Small intestine (tissue), 16 donors: ENCODE results near the gene SUCNR1. TPM values are rescaled to one million over a fixed set of nuclear protein-coding genes. Genes with fewer than 3 reads are reported as not detected.

ENCODE experiments used
- DNase-seq, 2 donors: peaks; one replicate each; pipeline versions ENCODE4 v3.0.0 to v3.0.0-alpha.2; 2013
- FAIRE-seq: peaks from 2 replicates; lab custom pipeline; 2012; peaks lifted over from hg19 to GRCh38; lab: Jason Lieb, UNC
- H3K27ac ChIP-seq, 3 donors: one replicate each; pipeline ENCODE4 v1.5.1; 2013; ENCODE audit warnings: low read length in 2 of 3, mild to moderate bottlenecking in 2 of 3, control low read depth in 1 of 3, inconsistent platforms in 1 of 3, low read depth in 1 of 3, moderate library complexity in 1 of 3
- H3K27me3 ChIP-seq, 3 donors: one replicate each; pipeline ENCODE4 v1.6.1; 2013; ENCODE audit warnings: low read length in 3 of 3, inconsistent platforms in 1 of 3; ENCODE audit not compliant: control insufficient read depth in 3 of 3, insufficient read depth in 3 of 3
- H3K36me3 ChIP-seq, 3 donors: one replicate each; pipeline ENCODE4 v1.6.1; 2013; ENCODE audit warnings: low read length in 3 of 3, inconsistent platforms in 1 of 3, low read depth in 1 of 3, mild to moderate bottlenecking in 1 of 3, moderate library complexity in 1 of 3; ENCODE audit not compliant: control insufficient read depth in 3 of 3, insufficient read depth in 2 of 3
- H3K4me1 ChIP-seq, 3 donors: one replicate each; pipeline ENCODE4 v1.6.1; 2013; ENCODE audit warnings: low read length in 2 of 3, inconsistent platforms in 1 of 3, low read depth in 1 of 3, mild to moderate bottlenecking in 1 of 3, moderate library complexity in 1 of 3; ENCODE audit not compliant: control insufficient read depth in 3 of 3, insufficient read depth in 2 of 3
- H3K4me3 ChIP-seq, 3 donors: one replicate each; pipeline ENCODE4 v1.5.1; 2013; ENCODE audit warnings: low read length in 3 of 3, control low read depth in 1 of 3, inconsistent platforms in 1 of 3, low read depth in 1 of 3, mild to moderate bottlenecking in 1 of 3, moderate library complexity in 1 of 3
- H3K9me3 ChIP-seq, 2 donors: one replicate each; pipeline ENCODE4 v1.6.1; 2013; ENCODE audit warnings: low read depth in 1 of 2, low read length in 1 of 2; ENCODE audit not compliant: control insufficient read depth in 2 of 2, insufficient read depth in 1 of 2
- WGBS, 3 donors: extraction: QIAGEN DNeasy Blood & Tissue Kit; methylation state at CpG; one replicate each; pipeline ENCODE4 v1.1.7; 2013; 5-methylcytosine and 5-hydroxymethylcytosine counted together
- long read RNA-seq, 10 donors: transcript quantifications; one replicate each; lab custom pipeline, GENCODE V29; 2026
- polyA plus RNA-seq, 4 donors: library from polyadenylated mRNA; stranded (reverse) in 3 of 4; unstranded in 1 of 4; fragments of 200-250 nt in 3 of 4; fragments of 120-200 nt in 1 of 4; gene quantifications; one replicate each; pipeline versions ENCODE4 v1.2.1 to v1.2.3, GENCODE V29; 2013
- donor health status: healthy with polysubstance abuse.
- donor health status: control.
- donor health status: control.
- donor health status: Bipolar disorder and iron deficiency.
- donor health status: healthy.

The SUCNR1 gene, protein sequence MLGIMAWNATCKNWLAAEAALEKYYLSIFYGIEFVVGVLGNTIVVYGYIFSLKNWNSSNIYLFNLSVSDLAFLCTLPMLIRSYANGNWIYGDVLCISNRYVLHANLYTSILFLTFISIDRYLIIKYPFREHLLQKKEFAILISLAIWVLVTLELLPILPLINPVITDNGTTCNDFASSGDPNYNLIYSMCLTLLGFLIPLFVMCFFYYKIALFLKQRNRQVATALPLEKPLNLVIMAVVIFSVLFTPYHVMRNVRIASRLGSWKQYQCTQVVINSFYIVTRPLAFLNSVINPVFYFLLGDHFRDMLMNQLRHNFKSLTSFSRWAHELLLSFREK
- polyA plus RNA-seq, result under 1 TPM; 0.22 to 0.89 (median 0.36) TPM
- long read RNA-seq, donor 1, result 0 reads
- long read RNA-seq, donor 2, result 0 reads
- long read RNA-seq, donor 3, result 0 reads
- long read RNA-seq, donor 4, result 0 reads
- long read RNA-seq, donor 5, result 0 reads
- long read RNA-seq, donor 6, result 0 reads
- long read RNA-seq, donor 7, result 0 reads
- long read RNA-seq, donor 8, result 0 reads
- long read RNA-seq, donor 9, result 0 reads
- long read RNA-seq, donor 10, result 0 reads

DNA sequence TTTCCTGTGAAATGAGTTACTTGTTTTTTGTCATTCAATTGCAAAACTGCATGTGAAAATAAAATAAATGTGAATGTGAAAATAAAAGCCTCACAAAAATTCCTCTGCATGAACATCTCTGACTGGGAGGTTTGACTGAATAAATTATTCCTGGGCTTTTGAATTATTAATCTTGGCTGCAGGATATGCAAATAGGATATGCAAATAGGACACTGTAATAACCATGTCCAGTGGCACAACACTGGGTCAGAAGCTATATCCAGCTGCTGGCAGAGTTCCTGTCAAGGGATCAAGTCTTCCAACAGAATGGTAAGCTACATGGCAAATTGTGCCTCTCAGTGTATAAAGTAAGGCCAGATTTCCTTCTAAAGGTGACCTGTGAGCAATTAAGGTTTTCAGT, at the start of gene SUCNR1:
Gene SUCNR1, plus strand, starts transcription at position 246 of the 400 bp plus-strand sequence. CDS start 6,250 bp downstream, outside the sequence.
- H3K36me3 ChIP-seq, result no peaks in the 10 kb centered on the region
- H3K27me3 ChIP-seq, result no peaks in the 10 kb centered on the region
- no peaks in the 10 kb centered on the region for H3K9me3 ChIP-seq
- FAIRE-seq (no peak), DNase-seq (no peak)
- H3K4me1 ChIP-seq, result peaks cover 0 to 2% (median 0%) of the 10 kb centered on the region in 3 donors
- no peak within 1 kb of the TSS for H3K27ac ChIP-seq
- H3K4me3 ChIP-seq, result no peak within 1 kb of the TSS

DNA sequence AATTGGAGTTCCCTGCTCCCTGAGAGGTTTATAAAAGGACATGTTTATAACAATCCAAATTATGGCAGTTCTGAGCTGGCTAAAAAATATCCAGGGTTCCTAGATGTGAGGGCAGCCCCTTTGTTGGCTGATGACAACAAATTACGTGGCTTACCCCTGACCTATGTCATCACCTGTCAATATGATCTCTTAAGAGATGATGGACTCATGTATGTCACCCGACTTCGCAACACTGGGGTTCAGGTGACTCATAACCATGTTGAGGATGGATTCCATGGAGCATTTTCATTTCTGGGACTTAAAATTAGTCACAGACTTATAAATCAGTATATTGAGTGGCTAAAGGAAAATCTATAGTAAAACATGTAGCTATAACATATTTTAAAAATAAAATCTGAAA, 45.6 kb upstream of the SUCNR1 start:
- FAIRE-seq, result no peak

DNA sequence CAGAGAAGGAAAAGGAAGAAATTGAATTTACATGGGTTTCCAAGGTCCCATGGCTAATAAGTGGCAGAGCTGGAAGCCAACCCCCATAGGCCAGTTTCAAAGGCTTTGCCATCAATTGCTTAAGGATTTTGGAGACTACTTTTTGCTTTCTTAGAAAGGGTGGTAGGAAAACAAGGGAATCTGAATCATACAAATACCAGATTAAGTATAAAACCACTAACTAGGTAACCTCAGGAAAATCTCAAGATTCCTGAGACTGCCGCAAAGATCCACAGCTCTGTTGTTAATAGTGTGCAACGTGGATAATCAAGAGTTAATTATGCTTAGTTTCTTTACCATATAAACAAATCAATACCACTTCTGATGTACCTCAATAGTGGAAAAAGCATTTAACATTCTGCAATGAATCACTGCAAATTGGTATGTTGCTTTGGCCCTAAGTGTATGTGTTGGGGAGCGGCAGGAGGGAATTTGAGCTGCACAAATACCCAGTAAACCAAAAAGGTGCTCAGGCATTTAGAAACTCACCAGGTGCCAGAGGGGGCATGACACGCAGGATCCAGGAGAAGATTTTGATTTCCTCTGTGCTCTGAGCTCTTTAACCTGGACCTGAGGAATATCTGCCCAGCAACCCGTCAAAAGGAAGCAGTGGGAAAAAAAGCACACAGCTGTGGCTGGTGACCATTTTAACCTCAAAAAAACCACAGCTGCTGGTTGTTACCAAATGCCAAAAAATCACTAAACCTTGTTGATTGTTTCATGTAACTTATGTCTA, 37.5 kb upstream of the SUCNR1 start:
- H3K4me1 ChIP-seq, result peaks cover 0 to 3% (median 0%) of the 10 kb centered on the region in 3 donors
- no peaks in the 10 kb centered on the region for H3K9me3 ChIP-seq
- DNase-seq (no peak), FAIRE-seq (no peak)
- H3K4me3 ChIP-seq, result no peak overlapping the region
- WGBS, 3 donors, result 69 to 84% (median 76%) methylated on average over 5 of the region's 5 CpGs
- H3K27ac ChIP-seq, result no peak overlapping the region
- H3K27me3 ChIP-seq, result no peaks in the 10 kb centered on the region
- H3K36me3 ChIP-seq, result no peaks in the 10 kb centered on the region

More for the DNA sequence above, 45.6 kb upstream of the SUCNR1 start:
- Histone ChIP-seq H3K36me3 (peaks cover 0 to 3% (median 2%) of the 10 kb centered on the region in 3 donors), H3K9me3 (peaks cover 0 to 5% of the 10 kb centered on the region in 2 donors), H3K27me3 (no peaks in the 10 kb centered on the region), H3K4me3 (no peak overlapping the region), H3K4me1 (no peaks in the 10 kb centered on the region), H3K27ac (no peak overlapping the region)
- WGBS, 3 donors, result 88 to 94% (median 92%) methylated on average over 3 of the region's 3 CpGs
- no peak for DNase-seq

DNA sequence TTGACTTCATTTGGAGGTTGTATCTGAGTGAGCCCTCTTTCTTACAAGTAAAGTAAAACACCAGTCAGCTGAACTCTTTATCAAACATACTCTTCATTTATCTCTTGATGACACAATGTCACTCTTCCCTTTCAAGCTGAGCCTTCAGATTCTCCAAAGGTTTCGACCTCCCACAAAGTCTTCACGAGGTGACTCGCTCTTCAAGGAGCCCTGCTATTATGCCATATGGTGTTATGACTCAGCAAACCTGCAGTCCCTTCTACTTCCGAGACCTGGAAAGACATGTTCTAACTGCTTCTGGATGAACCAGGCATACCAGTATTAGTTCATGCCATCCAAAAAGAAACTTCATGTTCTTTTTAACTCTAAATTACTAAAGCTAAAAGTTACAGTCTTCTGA, 36.4 kb upstream of the SUCNR1 start:
- Histone ChIP-seq H3K4me1 (peaks cover 0 to 3% (median 0%) of the 10 kb centered on the region in 3 donors), H3K9me3 (no peaks in the 10 kb centered on the region), H3K27ac (no peak overlapping the region), H3K4me3 (no peak overlapping the region), H3K27me3 (no peaks in the 10 kb centered on the region), H3K36me3 (no peaks in the 10 kb centered on the region)
- whole genome bisulfite sequencing, 3 donors, result 31 to 53% (median 47%) methylated on average over 4 of the region's 4 CpGs
- DNase-seq (peak; percentile 59 to 66), FAIRE-seq (no peak)

DNA sequence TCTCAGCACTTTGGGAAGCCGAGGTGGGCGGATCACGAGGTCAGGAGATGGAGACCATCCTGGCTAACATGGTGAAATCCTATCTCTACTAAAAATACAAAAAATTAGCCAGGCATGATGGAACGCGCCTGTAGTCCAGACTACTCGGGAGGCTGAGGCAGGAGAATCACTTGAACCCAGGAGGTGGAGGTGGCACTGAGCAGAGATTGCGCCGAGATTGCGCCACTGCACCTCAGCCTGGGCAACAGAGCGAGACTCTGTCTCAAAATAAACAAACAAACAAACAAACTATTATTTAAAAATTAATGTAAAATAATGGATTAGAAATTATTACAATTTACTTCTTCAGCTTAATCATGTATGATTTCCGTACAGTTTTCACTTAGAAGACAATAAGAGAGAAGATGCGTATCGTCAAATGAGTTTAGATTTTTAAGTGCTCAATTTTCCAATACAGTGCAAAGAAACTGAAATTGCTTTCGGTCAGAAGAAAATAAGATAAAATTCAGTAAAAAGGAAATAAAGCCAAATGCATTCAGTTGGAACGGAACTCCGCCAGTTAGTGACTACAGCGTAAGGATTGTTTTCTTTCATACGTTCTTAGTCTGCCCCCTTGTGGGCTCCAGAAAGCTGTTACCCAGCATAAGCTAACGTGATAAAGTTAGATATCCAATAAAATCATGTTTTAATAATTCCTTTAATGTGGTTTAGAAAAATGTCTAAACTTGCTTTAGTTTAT, 34.7 kb upstream of the SUCNR1 start:
- peak; percentile 80 to 85 for DNase-seq
- FAIRE-seq, result peak; percentile 86
- Histone ChIP-seq H3K27me3 (no peaks in the 10 kb centered on the region), H3K36me3 (no peaks in the 10 kb centered on the region), H3K27ac (no peak overlapping the region), H3K4me3 (no peak overlapping the region), H3K4me1 (peaks cover 0 to 3% (median 0%) of the 10 kb centered on the region in 3 donors), H3K9me3 (no peaks in the 10 kb centered on the region)
- WGBS, 3 donors, result 53 to 58% (median 55%) methylated on average over 19 of the region's 19 CpGs

DNA sequence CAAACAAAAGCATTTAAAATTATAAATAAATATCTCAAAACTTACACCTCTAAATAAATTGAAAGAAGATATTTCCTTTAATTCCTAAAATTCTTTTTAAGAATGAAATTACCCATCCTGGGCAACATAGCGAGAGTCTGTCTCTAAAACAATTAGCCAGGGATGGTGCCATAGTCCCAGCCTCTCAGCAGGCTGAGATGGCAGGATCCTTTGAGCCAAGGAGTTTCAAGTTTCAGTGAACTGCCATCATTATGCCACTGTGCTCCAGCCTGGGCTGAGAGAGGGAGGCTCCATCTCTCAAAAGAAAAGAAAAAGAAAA, 34.2 kb upstream of the SUCNR1 start:
- 74 to 88% (median 81%) methylated on average over 1 of the region's 1 CpG for WGBS, 3 donors

DNA sequence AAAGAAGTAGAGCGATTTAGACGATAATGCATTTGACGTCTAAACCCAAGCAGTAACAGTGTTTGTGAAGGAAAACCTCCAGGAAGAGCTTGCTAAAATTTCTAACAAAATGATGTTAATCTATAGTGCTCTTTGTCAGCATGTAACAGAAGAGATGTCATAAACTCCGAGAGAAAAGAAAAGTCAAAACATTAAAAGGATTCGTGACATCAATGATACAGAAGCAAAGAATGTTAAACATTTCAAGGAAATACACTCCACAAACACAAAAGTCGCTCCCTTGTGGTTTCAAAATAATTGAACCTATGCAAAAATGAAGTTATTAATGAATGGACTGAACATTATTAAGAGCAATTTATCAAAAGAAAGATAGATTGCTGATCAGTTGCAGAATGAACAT, 31.6 kb upstream of the SUCNR1 start:
- Histone ChIP-seq H3K4me1 (peaks cover 0 to 3% (median 1%) of the 10 kb centered on the region in 3 donors), H3K27me3 (no peaks in the 10 kb centered on the region), H3K36me3 (no peaks in the 10 kb centered on the region), H3K9me3 (no peaks in the 10 kb centered on the region), H3K27ac (no peak overlapping the region), H3K4me3 (no peak overlapping the region)
- WGBS, 3 donors, result 85 to 91% (median 89%) methylated on average over 6 of the region's 6 CpGs
- DNase-seq, result no peak
- no peak for FAIRE-seq

More for the DNA sequence above, 34.2 kb upstream of the SUCNR1 start:
- Histone ChIP-seq H3K36me3 (no peaks in the 10 kb centered on the region), H3K4me1 (peaks cover 0 to 3% (median 0%) of the 10 kb centered on the region in 3 donors), H3K27ac (no peak overlapping the region), H3K9me3 (no peaks in the 10 kb centered on the region), H3K27me3 (no peaks in the 10 kb centered on the region), H3K4me3 (no peak overlapping the region)
- no peak for DNase-seq
- FAIRE-seq, result no peak

DNA sequence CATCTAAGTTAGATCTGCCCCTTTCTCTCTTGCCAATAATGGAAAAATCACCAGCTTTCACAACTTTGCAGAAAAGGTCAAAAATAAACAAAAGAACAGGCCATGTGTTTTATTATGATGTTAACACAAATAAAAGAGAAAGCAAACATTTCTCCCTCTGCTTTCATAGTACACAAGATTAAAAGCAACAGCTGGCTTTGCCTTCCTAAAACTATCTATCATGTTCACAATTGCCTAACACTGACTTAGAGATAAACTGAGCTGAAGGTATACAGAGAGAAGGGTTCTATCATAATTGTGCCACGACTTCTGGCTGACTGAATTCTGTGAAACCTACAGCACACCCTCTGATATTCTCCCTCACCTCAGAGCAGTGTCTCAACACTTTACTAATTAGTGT, 30.2 kb upstream of the SUCNR1 start:
- WGBS, 3 donors, result 14 to 25% (median 16%) methylated on average over 1 of the region's 1 CpG
- Histone ChIP-seq H3K36me3 (no peaks in the 10 kb centered on the region), H3K9me3 (no peaks in the 10 kb centered on the region), H3K4me1 (peaks cover 0 to 1% (median 0%) of the 10 kb centered on the region in 3 donors), H3K27ac (no peak overlapping the region), H3K27me3 (no peaks in the 10 kb centered on the region), H3K4me3 (no peak overlapping the region)
- DNase-seq (no peak), FAIRE-seq (no peak)
